GM13977 (cell line): ENCODE measurements around the gene RPL28.

Source experiments
- DNase-seq: peaks from one replicate; pipeline ENCODE4 v3.0.0; 2012; ENCODE audit warnings: low spot score
- in situ Hi-C: fragments of 300-500 bp; cut with MboI; formaldehyde crosslinking; loops from one replicate; pipeline ENCODE4 v1.12.0; 2022; ENCODE audit warnings: low sequenced_read_pairs, low pct_unique_long_range_greater_than_20kb, mixed read lengths, inconsistent platforms; ENCODE audit not compliant: unreplicated experiment
- TF ChIP-seq, protein P1 (sequence below): IDR thresholded peaks from 2 replicates; pipeline ENCODE4 v1.5.1; 2012; ENCODE audit warnings: mild to moderate bottlenecking, control low read depth; ENCODE audit not compliant: insufficient read depth; ENCODE audit errors: extremely low read depth, missing control alignments

RPL28 gene

DNA sequence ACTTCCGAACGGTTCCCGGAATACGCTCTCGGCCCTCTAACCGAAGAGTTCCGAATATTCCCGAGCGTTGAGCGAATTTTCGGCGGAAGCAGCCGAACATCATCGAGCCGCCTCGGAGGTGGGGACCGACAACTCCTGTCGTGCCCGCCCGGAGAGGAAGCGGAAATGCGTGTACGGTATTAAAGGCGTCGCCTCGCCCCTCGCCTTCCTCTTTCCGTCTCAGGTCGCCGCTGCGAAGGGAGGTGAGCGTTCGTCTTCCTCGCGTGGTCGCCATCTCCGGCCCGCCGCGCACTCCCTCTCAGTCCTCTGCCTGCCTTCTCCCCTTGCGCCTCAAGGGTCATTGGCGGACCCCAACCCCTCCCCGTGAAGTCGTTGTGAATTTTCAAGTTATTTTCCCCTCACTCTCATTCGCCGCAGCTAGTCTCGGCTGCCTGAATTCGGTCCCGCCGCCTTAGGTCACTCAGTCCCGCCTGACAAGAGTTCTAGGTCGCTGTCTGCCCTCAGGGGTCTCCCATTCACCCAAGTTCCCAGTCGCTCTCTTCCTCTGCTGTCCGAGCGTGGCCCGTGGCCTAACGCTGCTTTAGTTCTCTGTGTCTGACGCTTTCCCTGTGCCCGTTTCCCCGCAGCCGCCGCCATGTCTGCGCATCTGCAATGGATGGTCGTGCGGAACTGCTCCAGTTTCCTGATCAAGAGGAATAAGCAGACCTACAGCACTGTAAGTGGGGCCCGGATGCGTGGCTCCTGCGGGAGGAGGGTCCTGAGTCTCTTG lies at the start of gene RPL28:
TSS of gene RPL28 (plus strand) at position 209 of the 769 bp plus-strand sequence. CDS start at position 635, 426 bp downstream.
- in situ Hi-C loops, result no loop called here
- DNase-seq, result peak; percentile 98

DNA sequence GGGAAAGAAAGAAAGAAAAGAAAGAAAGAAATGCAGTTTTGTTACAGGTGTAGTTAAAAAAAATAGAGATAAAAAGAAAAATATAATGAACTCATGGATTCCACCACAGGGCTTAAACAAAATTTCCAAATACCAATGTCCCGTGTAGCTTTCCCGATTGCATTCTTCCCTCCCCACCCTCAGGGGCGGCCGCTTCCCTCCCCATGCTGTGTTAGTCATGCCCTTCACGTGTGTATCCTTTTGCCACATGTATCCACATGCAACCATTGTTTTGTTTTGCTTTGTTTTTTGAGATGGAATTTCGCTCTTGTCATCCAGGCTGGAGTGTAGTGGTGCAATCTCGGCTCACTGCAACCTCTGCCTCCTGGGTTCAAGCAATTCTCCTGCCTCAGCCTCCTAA lies 49.6 kb upstream of the RPL28 start:
- in situ Hi-C loops, result no loop called here
- TF ChIP-seq, protein P1, sequence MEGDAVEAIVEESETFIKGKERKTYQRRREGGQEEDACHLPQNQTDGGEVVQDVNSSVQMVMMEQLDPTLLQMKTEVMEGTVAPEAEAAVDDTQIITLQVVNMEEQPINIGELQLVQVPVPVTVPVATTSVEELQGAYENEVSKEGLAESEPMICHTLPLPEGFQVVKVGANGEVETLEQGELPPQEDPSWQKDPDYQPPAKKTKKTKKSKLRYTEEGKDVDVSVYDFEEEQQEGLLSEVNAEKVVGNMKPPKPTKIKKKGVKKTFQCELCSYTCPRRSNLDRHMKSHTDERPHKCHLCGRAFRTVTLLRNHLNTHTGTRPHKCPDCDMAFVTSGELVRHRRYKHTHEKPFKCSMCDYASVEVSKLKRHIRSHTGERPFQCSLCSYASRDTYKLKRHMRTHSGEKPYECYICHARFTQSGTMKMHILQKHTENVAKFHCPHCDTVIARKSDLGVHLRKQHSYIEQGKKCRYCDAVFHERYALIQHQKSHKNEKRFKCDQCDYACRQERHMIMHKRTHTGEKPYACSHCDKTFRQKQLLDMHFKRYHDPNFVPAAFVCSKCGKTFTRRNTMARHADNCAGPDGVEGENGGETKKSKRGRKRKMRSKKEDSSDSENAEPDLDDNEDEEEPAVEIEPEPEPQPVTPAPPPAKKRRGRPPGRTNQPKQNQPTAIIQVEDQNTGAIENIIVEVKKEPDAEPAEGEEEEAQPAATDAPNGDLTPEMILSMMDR, result no peak
- DNase-seq, result no peak

More for the DNA sequence above, at the start of gene RPL28:
- TF ChIP-seq, protein P1, result no peak

DNA sequence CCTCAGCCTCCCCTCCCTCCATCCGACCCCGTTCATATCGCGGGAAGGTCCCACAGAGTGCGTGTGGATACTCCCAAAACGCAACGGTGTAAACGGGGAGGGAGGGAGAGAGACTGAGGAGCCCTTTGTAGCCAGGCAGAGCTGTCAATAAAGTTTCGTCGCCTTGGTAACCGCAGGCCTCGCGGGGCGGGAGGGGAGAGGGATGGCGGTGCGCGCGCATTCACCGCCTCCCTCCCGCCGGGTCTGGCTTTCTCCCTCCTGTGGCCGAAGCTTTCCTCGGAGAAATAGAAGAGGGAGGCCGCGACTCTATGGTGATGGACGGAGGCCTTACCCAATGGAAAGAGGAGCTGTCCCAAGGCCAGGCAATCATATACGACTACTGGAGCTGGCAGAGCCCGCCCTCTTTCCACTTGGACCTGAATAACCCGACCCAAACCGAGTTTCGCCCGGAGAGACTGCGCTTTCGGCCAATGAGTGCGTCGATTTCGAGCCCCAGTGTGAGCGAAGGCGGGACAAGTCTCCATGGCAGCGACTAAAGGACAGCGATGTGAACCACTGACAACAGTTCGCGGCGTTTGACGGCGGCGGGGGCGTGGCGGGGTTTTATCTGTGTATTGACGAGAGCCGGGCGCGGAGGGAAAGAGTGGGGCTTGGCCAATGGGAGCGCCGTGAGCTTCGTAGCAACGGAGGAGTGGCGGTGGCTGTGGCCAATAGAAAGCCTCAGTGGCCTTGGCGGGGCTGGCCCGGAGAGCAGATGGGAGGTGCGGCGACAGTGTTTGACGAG lies 46.4 kb upstream of the RPL28 start, which contains the start of gene KMT5C:
TSS of gene KMT5C (plus strand) at position 772 of the 784 bp plus-strand sequence. CDS start 2,061 bp downstream, outside the sequence.
- DNase-seq, result peak; percentile 99
- in situ Hi-C loops, result no loop called here
- TF ChIP-seq, protein P1, result no peak

DNA sequence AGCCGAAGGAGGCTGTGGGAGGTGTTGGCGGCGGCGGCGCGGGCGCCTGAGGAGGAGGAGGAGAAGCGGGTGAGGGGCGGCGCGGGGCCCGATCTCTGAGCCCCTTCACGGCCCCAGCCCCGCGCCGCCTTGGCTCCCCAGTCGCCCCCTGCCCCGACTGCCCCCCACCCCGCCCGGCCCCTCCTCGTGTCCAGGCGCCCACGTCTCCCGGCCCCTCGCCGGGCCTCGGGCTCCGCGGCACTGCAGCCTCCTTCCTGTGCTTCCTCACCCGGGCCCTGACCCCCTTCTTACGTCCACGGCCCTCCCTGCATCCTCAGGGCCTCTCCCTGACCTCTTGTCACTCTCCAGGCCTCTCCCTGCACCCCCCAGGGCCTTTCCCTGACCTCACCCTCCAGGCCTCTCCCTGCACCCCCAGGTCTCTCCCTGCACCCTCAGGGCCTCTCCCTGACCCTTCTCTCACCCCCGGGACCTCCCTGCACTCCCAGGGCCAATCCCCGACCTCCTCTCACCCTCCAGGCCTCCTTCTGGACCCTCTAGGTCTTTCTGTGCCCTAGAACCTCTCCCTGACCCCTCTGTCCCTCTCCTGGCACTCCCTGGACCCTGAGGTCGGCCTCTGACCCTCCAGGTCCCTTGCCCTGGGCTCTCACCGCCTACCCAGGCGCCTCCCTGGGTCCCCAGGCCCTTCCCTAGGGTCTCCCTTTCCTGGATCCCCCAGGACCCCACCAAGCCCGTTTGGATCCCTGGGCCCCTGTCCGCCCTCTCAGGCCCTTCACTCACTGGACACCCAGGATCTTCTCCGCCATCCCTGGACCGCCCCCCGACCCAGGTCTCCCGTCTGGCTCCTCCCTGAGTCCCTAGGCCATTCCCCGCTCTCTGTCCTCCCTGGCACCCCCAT lies 45.6 kb upstream of the RPL28 start:
- DNase-seq, result no peak
- TF ChIP-seq, protein P1, result no peak
- in situ Hi-C loops, result no loop called here

DNA sequence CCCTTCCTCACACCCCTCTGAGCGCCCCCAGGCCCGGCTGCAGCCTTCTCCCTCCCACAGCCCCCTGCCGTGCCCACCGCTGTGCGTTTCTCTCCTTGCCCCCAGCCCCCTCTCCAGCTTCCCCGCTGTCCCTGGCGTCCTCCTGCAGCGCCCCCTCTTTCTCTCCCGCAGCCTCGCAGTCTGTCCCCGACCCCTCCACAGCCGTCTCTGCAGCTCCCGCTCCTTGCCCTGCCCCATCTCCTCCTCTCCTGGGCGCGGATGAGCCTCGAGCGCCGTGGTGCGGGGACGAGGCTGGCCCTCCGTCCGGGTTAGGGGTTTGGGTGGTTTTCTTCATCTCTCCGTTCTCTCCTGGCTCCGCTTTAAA lies 45.0 kb upstream of the RPL28 start:
- in situ Hi-C loops, result no loop called here
- TF ChIP-seq, protein P1, result peak; percentile 38
- no peak for DNase-seq

DNA sequence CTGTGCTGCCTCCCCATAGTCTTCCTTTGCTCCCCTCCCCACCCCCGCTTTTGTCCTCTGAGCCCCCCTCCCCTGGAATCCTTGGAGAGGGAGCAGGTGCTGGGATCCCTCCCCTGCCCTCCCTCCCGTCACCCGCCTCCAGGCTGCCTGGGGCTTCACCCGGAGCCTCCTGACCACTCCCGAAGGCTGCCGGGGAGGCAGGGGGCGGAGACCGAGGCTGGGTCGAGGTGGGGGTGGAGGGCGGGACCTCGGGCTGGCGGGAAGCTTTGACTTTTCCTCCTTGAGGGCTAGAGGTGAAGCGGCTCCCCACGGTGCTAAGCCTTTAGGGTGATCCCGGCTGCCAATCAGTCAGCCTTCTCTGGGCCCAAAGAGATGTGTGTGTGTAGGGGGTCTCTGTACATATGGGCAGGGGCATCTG lies 44.6 kb upstream of the RPL28 start:
- peak; percentile 95 for DNase-seq
- TF ChIP-seq, protein P1, result no peak
- in situ Hi-C loops, result no loop called here
